Activated CD4-positive, alpha-beta T cell treated with anti-CD3 and anti-CD28 coated beads, Interleukin-2, amount 10 ng/mL, durations not matched to agents 24 days and 14 days (primary cell): ENCODE results near the gene DLX4. TPM values are rescaled to one million over a fixed set of nuclear protein-coding genes. Genes with fewer than 3 reads are reported as not detected.

Source experiments
- total RNA-seq: library from RNA; stranded (reverse); gene quantifications from 2 replicates; pipeline ENCODE4 v1.2.3, GENCODE V29; 2022

Gene DLX4
- total RNA-seq, 1 donor from 2014 or later = 0.21 TPM

Other genes starting within 250 kb of the DLX4 start
- gene FAM117A, start 205.1 kb upstream of the DLX4 start, total RNA-seq = 10.9 and 11.1 TPM in 2 replicates
- gene KAT7, start 180.5 kb upstream of the DLX4 start, total RNA-seq = 67.2 and 75.2 TPM in 2 replicates
- not detected in 2 replicates for gene TAC4, start 121.1 kb upstream of the DLX4 start, total RNA-seq
- gene DLX3, start 26.0 kb downstream of the DLX4 start, total RNA-seq = 0.12 TPM in 1 of 2 replicates, not detected in the other
- gene ITGA3, start 86.9 kb downstream of the DLX4 start, total RNA-seq = 14.5 and 15.0 TPM in 2 replicates
- 10.9 and 11.8 TPM in 2 replicates for gene PDK2, start 126.2 kb downstream of the DLX4 start, total RNA-seq
- 1.0 and 1.2 TPM in 2 replicates for gene SAMD14, start 161.0 kb downstream of the DLX4 start, total RNA-seq
- 90.1 and 91.3 TPM in 2 replicates for gene PPP1R9B, start 181.5 kb downstream of the DLX4 start, total RNA-seq
- 0.30 TPM in 1 of 2 replicates, not detected in the other for gene SGCA, start 196.8 kb downstream of the DLX4 start, total RNA-seq
- gene COL1A1, start 232.4 kb downstream of the DLX4 start, total RNA-seq = 1.6 and 2.0 TPM in 2 replicates